K562 (cell line): Measurements from ENCODE around the gene RASAL1. TPM values are rescaled to one million over a fixed set of nuclear protein-coding genes. Genes with fewer than 3 reads are reported as not detected.

Source experiments
- ATAC-seq: fragments of 200-7000 bp; cut with Tn5 transposase; 3 replicates; pipeline ENCODE4 v1.9.1; 2020; ENCODE audit warnings: moderate library complexity
- BruUV-seq: library from RNA; stranded (reverse); fragments of 400-500 nt; replicated peaks from 2 replicates; lab custom pipeline; 2021; lab: Mats Ljungman, UMichigan
- CTCF ChIA-PET: fragments of 300-600 bp; formaldehyde crosslinking; extraction: SDS; loops from one replicate; lab custom pipeline; 2021; ENCODE audit warnings: low intra/inter-chr PET ratio; lab: Yijun Ruan, JAX
- POLR2A ChIA-PET: fragments of 300-600, 350-650 bp; sonication (Branson Sonifier 250); formaldehyde crosslinking; extraction: SDS; loops from one replicate; lab custom pipeline; 2021; ENCODE audit warnings: antibody characterized with exemption, inconsistent platforms; lab: Yijun Ruan, JAX
- DNase-seq, 4 experiments: peaks; one replicate each; pipeline versions ENCODE4 v3.0.0 to v3.0.0-alpha.2; 2011 to 2018; ENCODE audit warnings: low spot score in 3 of 4, mixed read lengths in 3 of 4; ENCODE audit errors: extremely low read depth in 1 of 4
- FAIRE-seq: peaks from 2 replicates; lab custom pipeline; 2011; peaks lifted over from hg19 to GRCh38; lab: Jason Lieb, UNC
- H2AFZ ChIP-seq: 2 replicates; pipeline ENCODE4 v1.6.0; 2011; ENCODE audit warnings: low read depth, low read length, control low read depth, inconsistent platforms
- H3K27ac ChIP-seq: fragments of 200-600 bp; 3 replicates; pipeline ENCODE4 v1.8.0; 2011; ENCODE audit warnings: low read depth, mild to moderate bottlenecking, control low read depth, inconsistent platforms, low read length, moderate library complexity, mixed read lengths; ENCODE audit errors: extremely low read depth
- H3K27me3 ChIP-seq, 2 experiments: fragments of 300-600 bp in 1 of 2; 2 replicates in 1 of 2; 3 replicates in 1 of 2; pipeline versions ENCODE4 v1.6.0 to v1.8.0; 2011; ENCODE audit warnings: inconsistent platforms in 2 of 2, low read length in 2 of 2, mild to moderate bottlenecking in 1 of 2, mixed read lengths in 1 of 2, moderate library complexity in 1 of 2; ENCODE audit not compliant: control insufficient read depth in 2 of 2, insufficient read depth in 2 of 2
- H3K36me3 ChIP-seq: fragments of 300-600 bp; 3 replicates; pipeline ENCODE4 v1.8.0; 2011; ENCODE audit warnings: mild to moderate bottlenecking, low read length, inconsistent platforms; ENCODE audit not compliant: control insufficient read depth, insufficient read depth
- H3K4me1 ChIP-seq, 2 experiments: fragments of 200-600 bp in 1 of 2; replicated peaks in 1 of 2; 2 replicates in 1 of 2; 3 replicates in 1 of 2; pipeline versions ENCODE4 v1.5.1 to v1.8.0; 2011; ENCODE audit warnings: inconsistent platforms in 2 of 2, low read length in 2 of 2, mild to moderate bottlenecking in 1 of 2, mixed read lengths in 1 of 2, moderate library complexity in 1 of 2; ENCODE audit not compliant: control insufficient read depth in 2 of 2, insufficient read depth in 2 of 2
- H3K4me2 ChIP-seq: 2 replicates; pipeline ENCODE4 v1.6.1; 2011; ENCODE audit warnings: low read length, control low read depth, inconsistent platforms, mixed read lengths; ENCODE audit not compliant: insufficient read depth
- H3K4me3 ChIP-seq: fragments of 200-600 bp; sonication (generic), shearing (Covaris generic); 2 replicates; pipeline ENCODE4 v1.5.1; 2016; ENCODE audit warnings: control low read depth, inconsistent platforms
- H3K79me2 ChIP-seq: fragments of 200-600 bp; 3 replicates; pipeline ENCODE4 v1.8.0; 2011; ENCODE audit warnings: low read length, inconsistent platforms; ENCODE audit not compliant: control insufficient read depth, insufficient read depth
- H3K9ac ChIP-seq, 2 experiments: 2 replicates each; pipeline versions ENCODE4 v1.6.0 to v1.6.1; 2011; ENCODE audit warnings: low read depth in 2 of 2, low read length in 2 of 2, control low read depth in 1 of 2, inconsistent platforms in 1 of 2, mild to moderate bottlenecking in 1 of 2, mixed read lengths in 1 of 2; ENCODE audit not compliant: insufficient read depth in 1 of 2
- H3K9me1 ChIP-seq: one replicate; pipeline ENCODE4 v1.6.0; 2011; ENCODE audit warnings: inconsistent platforms, mild to moderate bottlenecking, low read length, moderate library complexity; ENCODE audit not compliant: control insufficient read depth, insufficient read depth
- H3K9me3 ChIP-seq: replicated peaks from 2 replicates; pipeline ENCODE4 v1.5.1; 2011; ENCODE audit warnings: low read depth, low read length, inconsistent platforms; ENCODE audit not compliant: control insufficient read depth, insufficient read depth
- H4K20me1 ChIP-seq: replicated peaks from 2 replicates; pipeline ENCODE4 v1.6.1; 2011; ENCODE audit warnings: low read length, inconsistent platforms, mixed read lengths; ENCODE audit not compliant: control insufficient read depth, insufficient read depth
- ARNT ChIP-seq, 2 experiments: fragments of 450-650 bp; IDR thresholded peaks; 2 replicates each; pipeline ENCODE4 v1.6.1; 2016; ENCODE audit warnings: mild to moderate bottlenecking in 1 of 2
- CTCF ChIP-seq, 3 experiments: IDR thresholded peaks in 2 of 3; conservative IDR thresholded peaks in 1 of 3; 2 replicates each; pipeline ENCODE4 v1.5.1; 2011 to 2012; ENCODE audit warnings: low read length in 3 of 3, mild to moderate bottlenecking in 3 of 3, control low read depth in 2 of 3, improper control_type of control experiment in 1 of 3, inconsistent platforms in 1 of 3, low read depth in 1 of 3, mixed read lengths in 1 of 3, moderate library complexity in 1 of 3; ENCODE audit not compliant: insufficient read depth in 2 of 3
- ELF2 ChIP-seq: fragments of 250-450 bp; sonication (Bioruptor Pico); IDR thresholded peaks from 2 replicates; pipeline ENCODE4 v1.5.0; 2021; ENCODE audit warnings: mild to moderate bottlenecking
- ERF ChIP-seq: fragments of 450-650 bp; formaldehyde crosslinking; IDR thresholded peaks from 2 replicates; pipeline ENCODE4 v1.4.0; 2020; ENCODE audit warnings: mild to moderate bottlenecking, mixed read lengths
- HOXB6 ChIP-seq: fragments of 250-450 bp; sonication (Bioruptor Pico); IDR thresholded peaks from 2 replicates; pipeline ENCODE4 v1.5.1; 2022; ENCODE audit warnings: mild to moderate bottlenecking, borderline replicate concordance
- MYBL2 ChIP-seq, 2 experiments: fragments of 450-650 bp in 1 of 2; sonication (generic) in 1 of 2; formaldehyde crosslinking in 1 of 2; IDR thresholded peaks; 2 replicates each; pipeline versions ENCODE4 v1.6.1 to v1.8.1; 2017 to 2022; ENCODE audit warnings: borderline replicate concordance in 1 of 2, inconsistent platforms in 1 of 2, low read depth in 1 of 2, mild to moderate bottlenecking in 1 of 2, missing genetic modification reagents in 1 of 2, moderate library complexity in 1 of 2
- NFIX ChIP-seq: fragments of 250-450 bp; sonication (Bioruptor Pico); IDR thresholded peaks from 2 replicates; pipeline ENCODE4 v1.4.0; 2020; ENCODE audit warnings: low read depth, mild to moderate bottlenecking, moderate library complexity
- OTX1 ChIP-seq: fragments of 450-650 bp; formaldehyde crosslinking; IDR thresholded peaks from 2 replicates; pipeline ENCODE4 v1.4.0; 2022; ENCODE audit warnings: mild to moderate bottlenecking
- PKNOX1 ChIP-seq: fragments of 450-650 bp; IDR thresholded peaks from 2 replicates; pipeline ENCODE4 v1.6.1; 2016
- PTBP1 ChIP-seq: fragments of 200-400 bp; formaldehyde crosslinking; IDR thresholded peaks from 2 replicates; pipeline ENCODE4 v1.6.1; 2017; ENCODE audit warnings: low read depth, low read length
- SETDB1 ChIP-seq: IDR thresholded peaks from one replicate; pipeline ENCODE4 v1.6.1; 2012; ENCODE audit warnings: low read length, control low read depth, inconsistent platforms
- ZNF324 ChIP-seq: fragments of 250-450 bp; sonication (Bioruptor Pico); IDR thresholded peaks from 2 replicates; pipeline ENCODE4 v1.4.0; 2020; ENCODE audit warnings: mild to moderate bottlenecking
- ZNF347 ChIP-seq: fragments of 450-650 bp; formaldehyde crosslinking; IDR thresholded peaks from 2 replicates; pipeline ENCODE4 v1.4.0; 2020; ENCODE audit warnings: low read depth, mild to moderate bottlenecking, moderate library complexity
- WGBS: fragments of 100-300 bp; shearing (Covaris generic); methylation state at CpG from one replicate; pipeline ENCODE4 v1.1.6; 2016; ENCODE audit warnings: low coverage, mixed read lengths; ENCODE audit not compliant: insufficient coverage; ENCODE audit errors: missing lambda C conversion rate; 5-methylcytosine and 5-hydroxymethylcytosine counted together
- in situ Hi-C: fragments of 300-500 bp; cut with MboI; formaldehyde crosslinking; loops from 4 replicates; pipeline ENCODE4 v1.15.0; 2018; ENCODE audit warnings: inconsistent platforms, mixed read lengths
- intact Hi-C: fragments of 100-400 bp; cut with micrococcal nuclease; formaldehyde crosslinking; loops from 2 replicates; pipeline ENCODE4 v1.14.2; 2022
- polyA plus RNA-seq, 8 experiments: library from polyadenylated mRNA; depleted of rRNA in 4 of 8; stranded (reverse) in 5 of 8; unstranded in 3 of 8; fragments of >200 nt; fragmentation: Nextera tagmentation in 2 of 8; fragmentation: Illumina TruSeq in 1 of 8; extraction: Ambion mirVana in 2 of 8; extraction: Trizol in 1 of 8; gene quantifications; 2 replicates each; pipeline versions ENCODE4 v1.2.1 to v1.2.3, GENCODE V29; 2011 to 2014; ENCODE audit warnings: inconsistent platforms in 1 of 8, missing spikeins in 1 of 8
- total RNA-seq, 7 experiments: library from RNA; depleted of rRNA in 6 of 7; stranded (reverse); fragments of >200 nt in 6 of 7; fragmentation: Illumina TruSeq in 2 of 7; extraction: Trizol in 2 of 7; gene quantifications; 2 replicates each; pipeline versions ENCODE4 v1.2.1 to v1.2.3, GENCODE V29; 2011 to 2021; ENCODE audit warnings: low replicate concordance in 1 of 7

Gene RASAL1
- total and polyA plus RNA-seq, 9 of the 15 experiments (the other 6 are each of a cell fraction or from before 2014, with no cell fraction given) = 0.06 to 0.16 (median 0.14) TPM; not detected in 6

GRCh38 chr12:113173081-113173698 is 37.6 kb upstream of the RASAL1 start:
- 97% methylated on average over 7 of the region's 7 CpGs for WGBS
- Histone ChIP-seq H3K79me2 (no peaks in the 10 kb centered on the region; the same call in 2 of the 3 replicates), H3K36me3 (peaks cover 90% of the 10 kb centered on the region), H3K9ac (no peak overlapping the region), H3K9me3 (no peaks in the 10 kb centered on the region), H4K20me1 (no peaks in the 10 kb centered on the region; the same call in 1 of the 2 replicates), H3K4me3 (no peak overlapping the region), H3K9me1 (peaks cover 2% of the 10 kb centered on the region), H3K27ac (no peak overlapping the region), H3K4me1 (peaks cover 0 to 6% of the 10 kb centered on the region in 2 experiments; a peak in 2 of 5 replicates), H3K27me3 (no peaks in the 10 kb centered on the region), H3K4me2 (no peak overlapping the region), H2AFZ (no peak overlapping the region)
- intact Hi-C loops = no loop called here
- no peak for FAIRE-seq
- ChIA-PET CTCF (interaction anchor here (2.1 to 3.8 kb wide), 2 partner anchors 125 to 180 kb away, joined by 8 to 21 read pairs; no protein-coding TSS in a partner anchor), POLR2A (no interaction called here)
- in situ Hi-C loops = loop anchor here (5.0 kb wide), 1 partner anchor 126 kb away; no protein-coding TSS in a partner anchor
- TF ChIP-seq CTCF (IDR thresholded peaks at IDR 0.05 in 2 of 3, conservative IDR thresholded peaks at IDR 0.05 in 1 of 3; ENCODE audit: insufficient read depth in 2 of 3, low read depth in 1 of 3, low read length in 3 of 3) (no peak), PKNOX1 (no peak), ZNF347 (no peak), OTX1 (CRISPR knock-in tag) (no peak), HOXB6 (CRISPR knock-in tag) (no peak), ERF (CRISPR knock-in tag) (no peak), ELF2 (CRISPR knock-in tag) (no peak), SETDB1 (no peak), ARNT (IDR thresholded peaks at IDR 0.05) (no peak), PTBP1 (no peak), MYBL2 (IDR thresholded peaks at IDR 0.05; ENCODE audit: low read depth) (no peak), MYBL2 (CRISPR knock-in tag; IDR thresholded peaks at IDR 0.05; ENCODE audit: borderline replicate concordance) (no peak), ZNF324 (no peak), NFIX (no peak)
- ATAC-seq = no peak
- no peak for DNase-seq
- no TSS peak for BruUV-seq
